ENCODE data around the gene TMPRSS12.
"Not testable (repeated sequence)": the region's sequence is repeated elsewhere in the genome, so short reads cannot be mapped to it uniquely, and the experiment has no call there.

TMPRSS12 gene
- total RNA-seq: 0 reads per million in 4 donors

- DNase-seq: no peak
Observed at GRCh38 chr12:50842637-50843493, at the start of gene TMPRSS12. Gene TMPRSS12, plus strand, starts transcription at chr12:50842926. Its CDS starts 39 bp downstream, at chr12:50842965.

- no peak for DNase-seq
Observed at GRCh38 chr12:50799908-50800307, 42.8 kb upstream of the TMPRSS12 start.

GRCh38 chr12:50803230-50803875 lies 39.4 kb upstream of the TMPRSS12 start:
- no peak for DNase-seq

- DNase-seq: no peak
Observed at GRCh38 chr12:50806176-50806575, 36.5 kb upstream of the TMPRSS12 start.

GRCh38 chr12:50809131-50809530 lies 33.6 kb upstream of the TMPRSS12 start:
- DNase-seq: not testable (repeated sequence)

- not testable (repeated sequence) for DNase-seq
Observed at GRCh38 chr12:50814921-50815320, 27.8 kb upstream of the TMPRSS12 start.

GRCh38 chr12:50820177-50820576 lies 22.5 kb upstream of the TMPRSS12 start:
- DNase-seq: no peak

GRCh38 chr12:50822082-50822481 lies 20.6 kb upstream of the TMPRSS12 start:
- DNase-seq: no peak

GRCh38 chr12:50823724-50824123 lies 19.0 kb upstream of the TMPRSS12 start:
- DNase-seq: not testable (repeated sequence)

- no peak for DNase-seq
Observed at GRCh38 chr12:50824914-50825313, 17.8 kb upstream of the TMPRSS12 start.

GRCh38 chr12:50825372-50825838 lies 17.3 kb upstream of the TMPRSS12 start:
- DNase-seq: peak in 1 of 5 donors; percentile 60

- DNase-seq: no peak
Observed at GRCh38 chr12:50828121-50828520, 14.6 kb upstream of the TMPRSS12 start.

GRCh38 chr12:50828886-50829285 lies 13.8 kb upstream of the TMPRSS12 start:
- DNase-seq: no peak

GRCh38 chr12:50833801-50834200 lies 8.9 kb upstream of the TMPRSS12 start:
- not testable (repeated sequence) for DNase-seq

- DNase-seq: no peak
Observed at GRCh38 chr12:50839042-50839441, 3.7 kb upstream of the TMPRSS12 start.

GRCh38 chr12:50840809-50841487 lies 1.8 kb upstream of the TMPRSS12 start:
- DNase-seq: no peak

- no peak for DNase-seq
Observed at GRCh38 chr12:50841716-50842531, 802 bp upstream of the TMPRSS12 start.

- DNase-seq: no peak
Observed at GRCh38 chr12:50845021-50845647, 2.4 kb downstream of the TMPRSS12 start.

GRCh38 chr12:50848963-50849362 lies 6.2 kb downstream of the TMPRSS12 start:
- no peak for DNase-seq

GRCh38 chr12:50855218-50855617 lies 12.5 kb downstream of the TMPRSS12 start:
- not testable (repeated sequence) for DNase-seq

- DNase-seq: not testable (repeated sequence)
Observed at GRCh38 chr12:50855679-50856078, 13.0 kb downstream of the TMPRSS12 start.

Measured in T-helper 1 cell (primary cell).